ENCODE measurements around the gene UCN2.

UCN2 gene

GRCh38 chr3:48564667-48565066 is 1.1 kb upstream of the UCN2 start:
- Histone ChIP-seq H3K4me1 (ENCODE audit: control insufficient read depth in 5 of 5, insufficient read depth in 5 of 5, low read length in 5 of 5) (peaks cover 4 to 31% (median 22%) of the 10 kb centered on the region in 5 donors), H3K27me3 (ENCODE audit: control insufficient read depth in 5 of 5, insufficient read depth in 4 of 5, low read length in 5 of 5) (peaks cover 0 to 2% (median 0%) of the 10 kb centered on the region in 5 donors), H3K36me3 (ENCODE audit: control insufficient read depth in 5 of 5, insufficient read depth in 5 of 5, low read length in 5 of 5) (no peaks in the 10 kb centered on the region), H3K27ac (ENCODE audit: low read depth, low read length) (no peak overlapping the region), H3K9me3 (ENCODE audit: control insufficient read depth in 5 of 5, low read length in 5 of 5) (no peaks in the 10 kb centered on the region), H3K4me3 (ENCODE audit: low read depth in 1 of 5, low read length in 5 of 5) (no peak overlapping the region), H3K9ac (ENCODE audit: low read length in 5 of 5) (no peak overlapping the region)

GRCh38 chr3:48564022-48564421 is 441 bp upstream of the UCN2 start:
- H3K9me3 ChIP-seq (ENCODE audit: control insufficient read depth in 5 of 5, low read length in 5 of 5): no peaks in the 10 kb centered on the region
- no peak overlapping the region for H3K4me3 ChIP-seq (ENCODE audit: low read depth in 1 of 5, low read length in 5 of 5)
- no peak overlapping the region for H3K9ac ChIP-seq (ENCODE audit: low read length in 5 of 5)
- no peaks in the 10 kb centered on the region for H3K36me3 ChIP-seq (ENCODE audit: control insufficient read depth in 5 of 5, insufficient read depth in 5 of 5, low read length in 5 of 5)
- H3K4me1 ChIP-seq (ENCODE audit: control insufficient read depth in 5 of 5, insufficient read depth in 5 of 5, low read length in 5 of 5): peaks cover 5 to 37% (median 28%) of the 10 kb centered on the region in 5 donors
- peaks cover 0 to 2% (median 0%) of the 10 kb centered on the region in 5 donors for H3K27me3 ChIP-seq (ENCODE audit: control insufficient read depth in 5 of 5, insufficient read depth in 4 of 5, low read length in 5 of 5)
- H3K27ac ChIP-seq (ENCODE audit: low read depth, low read length): no peak overlapping the region

- Histone ChIP-seq H3K4me3 (ENCODE audit: low read depth in 1 of 5, low read length in 5 of 5) (no peak overlapping the region), H3K9ac (ENCODE audit: low read length in 5 of 5) (no peak overlapping the region), H3K27ac (ENCODE audit: low read depth, low read length) (no peak overlapping the region), H3K36me3 (ENCODE audit: control insufficient read depth in 5 of 5, insufficient read depth in 5 of 5, low read length in 5 of 5) (no peaks in the 10 kb centered on the region), H3K4me1 (ENCODE audit: control insufficient read depth in 5 of 5, insufficient read depth in 5 of 5, low read length in 5 of 5) (peaks cover 5 to 51% (median 34%) of the 10 kb centered on the region in 5 donors), H3K9me3 (ENCODE audit: control insufficient read depth in 5 of 5, low read length in 5 of 5) (no peaks in the 10 kb centered on the region), H3K27me3 (ENCODE audit: control insufficient read depth in 5 of 5, insufficient read depth in 4 of 5, low read length in 5 of 5) (peaks cover 0 to 2% (median 0%) of the 10 kb centered on the region in 5 donors)
Observed at GRCh38 chr3:48562367-48563095, 1.1 kb downstream of the UCN2 start.

DNA sequence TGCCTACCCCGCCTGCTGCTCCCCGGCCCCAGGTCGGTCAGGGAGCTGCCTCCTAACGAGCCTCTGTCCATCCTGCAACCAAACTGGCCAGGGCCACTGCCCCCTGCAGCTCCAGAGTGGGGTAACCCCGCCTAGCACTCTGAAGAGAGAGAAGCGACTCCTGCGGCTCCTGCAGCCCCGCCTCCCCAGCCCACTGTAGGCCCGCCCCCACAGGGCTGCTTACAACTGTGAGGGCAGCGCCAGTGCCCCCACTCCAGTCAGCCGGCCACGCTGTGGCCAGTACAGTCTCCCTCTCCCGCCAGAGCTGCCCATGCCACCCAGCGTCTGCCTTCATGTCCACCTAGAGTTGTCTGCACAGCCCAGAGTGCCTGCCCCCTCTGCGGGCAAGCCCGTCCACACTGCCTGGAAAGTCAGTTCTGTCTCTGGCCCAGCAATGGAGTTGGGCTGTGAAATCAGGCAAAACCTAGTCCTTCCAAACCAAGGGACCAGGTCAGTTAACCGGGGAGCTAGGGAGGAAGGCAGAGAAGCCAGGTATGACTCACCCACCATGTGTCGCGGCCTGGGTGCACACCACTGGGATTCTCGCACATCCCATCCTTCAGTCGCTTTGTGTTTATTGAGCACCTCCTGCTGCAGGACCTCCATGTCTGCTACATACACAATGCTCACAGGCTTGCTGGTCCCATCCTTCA is 2.4 kb downstream of the UCN2 start:
- H3K36me3 ChIP-seq (ENCODE audit: control insufficient read depth in 5 of 5, insufficient read depth in 5 of 5, low read length in 5 of 5): no peaks in the 10 kb centered on the region
- H3K9ac ChIP-seq (ENCODE audit: low read length in 5 of 5): no peak overlapping the region
- H3K4me1 ChIP-seq (ENCODE audit: control insufficient read depth in 5 of 5, insufficient read depth in 5 of 5, low read length in 5 of 5): peaks cover 4 to 59% (median 43%) of the 10 kb centered on the region in 5 donors
- H3K4me3 ChIP-seq (ENCODE audit: low read depth in 1 of 5, low read length in 5 of 5): peak overlapping the region in 3 of 5 donors; percentile 2 to 45 (median 27)
- H3K9me3 ChIP-seq (ENCODE audit: control insufficient read depth in 5 of 5, low read length in 5 of 5): no peaks in the 10 kb centered on the region
- H3K27me3 ChIP-seq (ENCODE audit: control insufficient read depth in 5 of 5, insufficient read depth in 4 of 5, low read length in 5 of 5): peaks cover 0 to 2% (median 0%) of the 10 kb centered on the region in 5 donors
- no peak overlapping the region for H3K27ac ChIP-seq (ENCODE audit: low read depth, low read length)

GRCh38 chr3:48560648-48561018 is 2.9 kb downstream of the UCN2 start:
- peaks cover 0 to 2% (median 0%) of the 10 kb centered on the region in 5 donors for H3K27me3 ChIP-seq (ENCODE audit: control insufficient read depth in 5 of 5, insufficient read depth in 4 of 5, low read length in 5 of 5)
- H3K9me3 ChIP-seq (ENCODE audit: control insufficient read depth in 5 of 5, low read length in 5 of 5): no peaks in the 10 kb centered on the region
- H3K36me3 ChIP-seq (ENCODE audit: control insufficient read depth in 5 of 5, insufficient read depth in 5 of 5, low read length in 5 of 5): no peaks in the 10 kb centered on the region
- H3K9ac ChIP-seq (ENCODE audit: low read length in 5 of 5): peak overlapping the region in 1 of 5 donors; percentile 4
- peak overlapping the region in 3 of 5 donors; percentile 2 to 45 (median 27) for H3K4me3 ChIP-seq (ENCODE audit: low read depth in 1 of 5, low read length in 5 of 5)
- peaks cover 4 to 58% (median 42%) of the 10 kb centered on the region in 5 donors for H3K4me1 ChIP-seq (ENCODE audit: control insufficient read depth in 5 of 5, insufficient read depth in 5 of 5, low read length in 5 of 5)
- H3K27ac ChIP-seq (ENCODE audit: low read depth, low read length): peak overlapping the region; percentile 14

GRCh38 chr3:48558493-48559134 is 5.0 kb downstream of the UCN2 start:
- H3K36me3 ChIP-seq (ENCODE audit: control insufficient read depth in 5 of 5, insufficient read depth in 5 of 5, low read length in 5 of 5): no peaks in the 10 kb centered on the region
- H3K27me3 ChIP-seq (ENCODE audit: control insufficient read depth in 5 of 5, insufficient read depth in 4 of 5, low read length in 5 of 5): peaks cover 0 to 2% (median 0%) of the 10 kb centered on the region in 5 donors
- peaks cover 4 to 56% (median 38%) of the 10 kb centered on the region in 5 donors for H3K4me1 ChIP-seq (ENCODE audit: control insufficient read depth in 5 of 5, insufficient read depth in 5 of 5, low read length in 5 of 5)
- H3K9ac ChIP-seq (ENCODE audit: low read length in 5 of 5): no peak overlapping the region
- H3K27ac ChIP-seq (ENCODE audit: low read depth, low read length): peak overlapping the region; percentile 23
- no peak overlapping the region for H3K4me3 ChIP-seq (ENCODE audit: low read depth in 1 of 5, low read length in 5 of 5)
- no peaks in the 10 kb centered on the region for H3K9me3 ChIP-seq (ENCODE audit: control insufficient read depth in 5 of 5, low read length in 5 of 5)

DNA sequence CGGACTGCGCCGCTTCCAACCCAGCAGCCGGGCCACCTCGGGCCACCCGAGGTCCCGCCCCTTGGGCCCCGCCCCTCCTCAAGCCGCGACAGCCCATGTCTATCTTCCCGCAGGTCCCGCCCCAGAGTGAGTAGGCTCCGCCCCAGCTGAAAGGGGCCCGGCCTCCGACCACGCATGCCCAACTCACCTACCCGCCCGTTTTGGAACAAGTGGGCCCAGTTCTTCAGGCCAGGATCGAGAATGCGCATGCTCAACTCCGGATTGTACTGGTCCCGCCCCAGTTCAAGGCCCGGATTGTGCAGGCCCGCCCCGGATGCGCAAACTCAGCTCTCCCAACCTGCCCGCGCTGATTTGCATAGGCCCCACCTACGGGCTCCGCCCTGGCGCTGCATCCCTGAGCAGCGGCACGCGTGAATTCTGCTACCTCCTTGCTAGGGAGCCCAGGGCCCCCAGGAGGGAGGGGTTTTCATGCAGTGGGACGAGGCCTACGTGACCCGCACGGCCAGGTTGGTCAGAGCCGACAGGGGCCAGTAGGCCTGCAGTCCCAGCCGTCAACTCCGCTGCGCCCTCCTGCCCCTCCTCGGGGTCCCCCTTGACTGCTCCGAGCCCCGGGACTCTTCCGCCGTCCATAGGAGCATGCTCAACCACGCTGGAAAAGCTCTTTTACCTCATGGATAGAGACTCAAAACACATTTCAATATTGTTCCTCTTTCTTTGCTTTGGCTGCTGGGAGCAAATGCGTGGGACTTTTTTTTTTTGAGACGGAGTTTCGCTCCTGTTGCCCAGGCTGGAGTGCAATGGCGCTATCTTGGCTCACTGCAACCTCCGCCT is 6.6 kb downstream of the UCN2 start, which contains the start of gene PFKFB4:
TSS of gene PFKFB4 (minus strand) at position 8 of the 831 bp plus-strand sequence. CDS start 26 bp downstream, outside the sequence.
- H3K27ac ChIP-seq (ENCODE audit: low read depth, low read length): peak within 1 kb of the TSS; percentile 57
- H3K9ac ChIP-seq (ENCODE audit: low read length in 5 of 5): peak within 1 kb of the TSS in 4 of 5 donors; percentile 26 to 38 (median 33)
- H3K4me1 ChIP-seq (ENCODE audit: control insufficient read depth in 5 of 5, insufficient read depth in 5 of 5, low read length in 5 of 5): peaks cover 4 to 62% (median 38%) of the 10 kb centered on the region in 5 donors
- H3K9me3 ChIP-seq (ENCODE audit: control insufficient read depth in 5 of 5, low read length in 5 of 5): no peaks in the 10 kb centered on the region
- H3K36me3 ChIP-seq (ENCODE audit: control insufficient read depth in 5 of 5, insufficient read depth in 5 of 5, low read length in 5 of 5): no peaks in the 10 kb centered on the region
- peaks cover 0 to 2% (median 0%) of the 10 kb centered on the region in 5 donors for H3K27me3 ChIP-seq (ENCODE audit: control insufficient read depth in 5 of 5, insufficient read depth in 4 of 5, low read length in 5 of 5)
- H3K4me3 ChIP-seq (ENCODE audit: low read depth in 1 of 5, low read length in 5 of 5): peak within 1 kb of the TSS; percentile 49 to 74 (median 70)

DNA sequence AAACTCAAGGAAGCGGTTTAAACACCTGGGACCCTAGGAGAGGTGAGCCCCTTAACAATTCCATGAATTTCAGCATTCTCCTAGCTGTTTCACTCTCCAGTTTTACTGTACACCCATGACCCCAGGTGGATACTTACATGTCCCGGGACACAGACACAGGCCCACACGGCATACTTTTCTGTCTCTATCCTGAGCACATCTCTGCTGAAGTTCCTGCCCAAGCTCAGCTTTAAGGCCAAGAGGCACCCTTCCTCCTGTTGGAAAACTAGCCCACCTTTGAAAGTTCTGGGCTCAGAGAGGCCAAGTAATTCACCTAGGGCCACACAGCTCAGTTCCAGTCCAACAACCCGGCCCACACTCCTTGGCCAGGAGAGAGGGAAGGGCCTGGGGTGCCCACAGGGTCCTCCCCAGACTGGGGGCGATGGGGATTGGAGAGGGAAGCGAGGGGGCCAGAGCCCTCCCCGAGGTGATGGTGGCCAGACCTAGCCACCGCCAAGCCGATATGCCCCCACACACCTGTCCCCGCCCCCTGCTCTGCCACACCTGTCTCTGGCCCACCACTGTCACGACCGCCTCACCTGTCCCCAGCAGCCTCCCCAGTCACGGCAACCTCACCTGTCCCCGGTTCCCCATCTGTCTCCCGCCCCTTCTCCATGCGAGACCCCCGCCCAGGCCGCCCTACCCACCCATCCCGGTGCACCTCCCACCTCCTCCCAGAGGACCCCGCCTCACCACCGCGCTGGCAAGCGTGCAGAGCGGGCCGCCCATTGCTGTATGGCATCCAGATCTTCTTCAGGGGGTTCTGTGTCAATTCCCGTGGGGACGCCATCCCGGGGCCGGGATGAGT is 7.4 kb downstream of the UCN2 start:
- H3K4me3 ChIP-seq (ENCODE audit: low read depth in 1 of 5, low read length in 5 of 5): peak overlapping the region in 4 of 5 donors; percentile 48 to 61 (median 57)
- peaks cover 0 to 2% (median 0%) of the 10 kb centered on the region in 5 donors for H3K27me3 ChIP-seq (ENCODE audit: control insufficient read depth in 5 of 5, insufficient read depth in 4 of 5, low read length in 5 of 5)
- no peaks in the 10 kb centered on the region for H3K36me3 ChIP-seq (ENCODE audit: control insufficient read depth in 5 of 5, insufficient read depth in 5 of 5, low read length in 5 of 5)
- H3K27ac ChIP-seq (ENCODE audit: low read depth, low read length): no peak overlapping the region
- H3K9me3 ChIP-seq (ENCODE audit: control insufficient read depth in 5 of 5, low read length in 5 of 5): no peaks in the 10 kb centered on the region
- peaks cover 4 to 59% (median 36%) of the 10 kb centered on the region in 5 donors for H3K4me1 ChIP-seq (ENCODE audit: control insufficient read depth in 5 of 5, insufficient read depth in 5 of 5, low read length in 5 of 5)
- H3K9ac ChIP-seq (ENCODE audit: low read length in 5 of 5): peak overlapping the region in 1 of 5 donors; percentile 26

All from subcutaneous abdominal adipose tissue (tissue), 5 donors.